Panc1 (cell line): ENCODE results near the gene CCDC195. TPM values are rescaled to one million over a fixed set of nuclear protein-coding genes. Genes with fewer than 3 reads are reported as not detected.

Experiments
- ATAC-seq: fragments of 200-7000 bp; cut with Tn5 transposase; 2 replicates; pipeline ENCODE4 v1.9.1; 2020; ENCODE audit warnings: mild to moderate bottlenecking, moderate library complexity
- BruUV-seq: library from RNA; stranded (reverse); fragments of 400-500 nt; replicated peaks from 2 replicates; lab custom pipeline; 2021; lab: Mats Ljungman, UMichigan
- CTCF ChIA-PET: fragments of 300-600 bp; sonication (Branson Sonifier 250); formaldehyde crosslinking; loops from one replicate; lab custom pipeline; 2022; ENCODE audit warnings: antibody characterized with exemption; lab: Charles Lee
- POLR2A ChIA-PET: fragments of 300-600 bp; sonication (Branson Sonifier 250); formaldehyde crosslinking; loops from one replicate; lab custom pipeline; 2022; ENCODE audit warnings: antibody characterized with exemption; lab: Charles Lee
- DNase-seq: peaks from one replicate; pipeline ENCODE4 v3.0.0-alpha.2; 2010; ENCODE audit warnings: low read depth, low spot score
- H3K27ac ChIP-seq: 2 replicates; pipeline ENCODE4 v1.5.1; 2011; ENCODE audit warnings: mild to moderate bottlenecking, low read length, inconsistent platforms
- H3K27me3 ChIP-seq: fragments of 200-500 bp; sonication (Bioruptor generic); 2 replicates; pipeline ENCODE4 v1.6.0; 2014; ENCODE audit warnings: low read length, inconsistent platforms; ENCODE audit not compliant: control insufficient read depth, insufficient read depth
- H3K36me3 ChIP-seq: fragments of 200-500 bp; sonication (Bioruptor generic); 2 replicates; pipeline ENCODE4 v1.5.1; 2014; ENCODE audit warnings: inconsistent platforms, mild to moderate bottlenecking, low read length, moderate library complexity; ENCODE audit not compliant: control insufficient read depth, insufficient read depth
- H3K4me1 ChIP-seq: 2 replicates; pipeline ENCODE4 v1.5.1; 2011; ENCODE audit warnings: inconsistent platforms, mild to moderate bottlenecking, low read length, moderate library complexity; ENCODE audit not compliant: control insufficient read depth, insufficient read depth
- H3K4me3 ChIP-seq, 2 experiments: 2 replicates each; pipeline ENCODE4 v1.5.1; 2011 to 2012; ENCODE audit warnings: low read depth in 2 of 2, low read length in 2 of 2, mild to moderate bottlenecking in 2 of 2, inconsistent platforms in 1 of 2, moderate library complexity in 1 of 2
- H3K9me3 ChIP-seq: fragments of 200-500 bp; sonication (Bioruptor generic); 2 replicates; pipeline ENCODE4 v1.5.1; 2014; ENCODE audit warnings: low read depth, mild to moderate bottlenecking, inconsistent platforms, low read length, moderate library complexity; ENCODE audit not compliant: control insufficient read depth, insufficient read depth
- CTCF ChIP-seq: fragments of 450-650 bp; IDR thresholded peaks from 2 replicates; pipeline ENCODE4 v1.5.1; 2017; ENCODE audit warnings: mild to moderate bottlenecking
- POLR2AphosphoS5 ChIP-seq: IDR thresholded peaks from 2 replicates; pipeline ENCODE4 v1.6.1; 2012; ENCODE audit warnings: mild to moderate bottlenecking, low read depth, low read length, moderate library complexity
- REST ChIP-seq, 2 experiments: IDR thresholded peaks; 2 replicates each; pipeline ENCODE4 v1.6.1; 2011 to 2012; ENCODE audit warnings: low read depth in 2 of 2, control low read depth in 1 of 2, low read length in 1 of 2, mild to moderate bottlenecking in 1 of 2, moderate library complexity in 1 of 2; ENCODE audit not compliant: insufficient read depth in 1 of 2
- SIN3A ChIP-seq: IDR thresholded peaks from 2 replicates; pipeline ENCODE4 v1.6.1; 2012; ENCODE audit warnings: low read depth, mild to moderate bottlenecking, low read length, moderate library complexity, borderline replicate concordance; ENCODE audit not compliant: insufficient read depth
- TCF7L2 ChIP-seq: IDR thresholded peaks from 2 replicates; pipeline ENCODE4 v1.6.1; 2011; ENCODE audit warnings: mild to moderate bottlenecking, low read depth, low read length, inconsistent platforms
- in situ Hi-C: cut with HindIII; loops from 2 replicates; pipeline ENCODE4 v1.10.0; 2016; ENCODE audit warnings: low sequenced_read_pairs, low pct_unique_long_range_greater_than_20kb
- intact Hi-C: fragments of 100-400 bp; cut with micrococcal nuclease; formaldehyde crosslinking; loops from one replicate; pipeline ENCODE4 v1.10.0; 2022; ENCODE audit not compliant: unreplicated experiment
- total RNA-seq: library from RNA; stranded (reverse); gene quantifications from one replicate; pipeline ENCODE4 v1.2.1, GENCODE V29; 2021; ENCODE audit not compliant: unreplicated experiment

CCDC195 gene
- total RNA-seq, 1 experiment from 2014 or later: not detected

- ChIA-PET POLR2A (no interaction called here), CTCF (no interaction called here)
- no peak for ATAC-seq
- no peak for DNase-seq
- intact Hi-C loops (no loop called here), in situ Hi-C loops (no loop called here)
- TF ChIP-seq CTCF: no peak
- no peak for TF ChIP-seq TCF7L2
- TF ChIP-seq POLR2AphosphoS5: no peak
- no peak for TF ChIP-seq SIN3A
- no peak for TF ChIP-seq REST (IDR thresholded peaks at IDR 0.05; ENCODE audit: insufficient read depth in 1 of 2, low read depth in 2 of 2, low read length in 1 of 2)
- no peak overlapping the region for H3K27ac ChIP-seq
- peaks cover 2% of the 10 kb centered on the region; the same call in 1 of the 2 replicates for H3K4me1 ChIP-seq
- no peaks in the 10 kb centered on the region for H3K9me3 ChIP-seq
- BruUV-seq: no TSS peak
- no peaks in the 10 kb centered on the region for H3K36me3 ChIP-seq
- H3K27me3 ChIP-seq: no peaks in the 10 kb centered on the region
- no peak overlapping the region for H3K4me3 ChIP-seq
Observed at GRCh38 chr2:224709301-224709700, 6.9 kb downstream of the CCDC195 start.

- no peak for DNase-seq
- H3K27ac ChIP-seq: no peak overlapping the region
- POLR2A ChIA-PET: interaction anchor here (0.5 kb wide), 1 partner anchor 7 kb away, joined by 3 read pairs; no protein-coding TSS in a partner anchor
- CTCF ChIA-PET: no interaction called here
- TF ChIP-seq REST (IDR thresholded peaks at IDR 0.05; ENCODE audit: insufficient read depth in 1 of 2, low read depth in 2 of 2, low read length in 1 of 2) (no peak), TCF7L2 (no peak), POLR2AphosphoS5 (no peak), CTCF (no peak), SIN3A (no peak)
- in situ Hi-C loops: no loop called here
- BruUV-seq: no TSS peak
- no peaks in the 10 kb centered on the region for H3K27me3 ChIP-seq
- H3K9me3 ChIP-seq: no peaks in the 10 kb centered on the region
- H3K36me3 ChIP-seq: no peaks in the 10 kb centered on the region
- H3K4me1 ChIP-seq: peaks cover 6% of the 10 kb centered on the region; the same call in 1 of the 2 replicates
- intact Hi-C loops: no loop called here
- no peak for ATAC-seq
- no peak overlapping the region for H3K4me3 ChIP-seq
Observed at GRCh38 chr2:224694502-224694901, 21.7 kb downstream of the CCDC195 start.
